ENCODE results near the gene CPNE1.

- TF ChIP-seq CTCF (IDR thresholded peaks at IDR 0.05) (no peak), POLR2A (IDR thresholded peaks at IDR 0.05) (no peak)
Observed at GRCh38 chr20:35700625-35701148, 36.0 kb upstream of the CPNE1 start.
